C4-2B (cell line): ENCODE results near the gene RFWD3.

Experiments used
- ZFX ChIP-seq: fragments of 450-650 bp; IDR thresholded peaks from 2 replicates; pipeline ENCODE4 v1.6.1; 2017
- TF ChIP-seq, protein P1 (sequence below): fragments of 450-650 bp; conservative IDR thresholded peaks from 2 replicates; pipeline ENCODE4 v1.5.1; 2017; ENCODE audit warnings: mild to moderate bottlenecking

DNA sequence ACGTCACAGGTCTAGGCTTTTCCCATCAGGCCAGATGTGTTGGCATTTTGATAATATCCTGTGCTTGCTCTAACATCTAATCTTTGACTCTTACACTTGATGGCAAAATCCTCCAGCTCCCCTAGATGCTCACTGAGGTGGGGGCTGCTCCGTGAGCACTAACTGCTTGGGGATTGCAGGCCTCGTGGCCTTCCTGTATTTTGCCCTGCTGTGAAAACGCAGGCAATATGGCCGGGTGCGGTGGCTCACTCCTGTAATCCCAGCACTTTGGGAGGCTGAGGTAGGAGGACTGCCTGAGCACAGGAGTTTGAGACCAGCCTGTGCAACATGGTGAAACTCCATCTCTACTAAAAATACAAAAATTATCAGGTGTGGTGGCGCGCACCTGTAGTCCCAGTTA is 43.7 kb upstream of the RFWD3 start:
- TF ChIP-seq, protein P1, sequence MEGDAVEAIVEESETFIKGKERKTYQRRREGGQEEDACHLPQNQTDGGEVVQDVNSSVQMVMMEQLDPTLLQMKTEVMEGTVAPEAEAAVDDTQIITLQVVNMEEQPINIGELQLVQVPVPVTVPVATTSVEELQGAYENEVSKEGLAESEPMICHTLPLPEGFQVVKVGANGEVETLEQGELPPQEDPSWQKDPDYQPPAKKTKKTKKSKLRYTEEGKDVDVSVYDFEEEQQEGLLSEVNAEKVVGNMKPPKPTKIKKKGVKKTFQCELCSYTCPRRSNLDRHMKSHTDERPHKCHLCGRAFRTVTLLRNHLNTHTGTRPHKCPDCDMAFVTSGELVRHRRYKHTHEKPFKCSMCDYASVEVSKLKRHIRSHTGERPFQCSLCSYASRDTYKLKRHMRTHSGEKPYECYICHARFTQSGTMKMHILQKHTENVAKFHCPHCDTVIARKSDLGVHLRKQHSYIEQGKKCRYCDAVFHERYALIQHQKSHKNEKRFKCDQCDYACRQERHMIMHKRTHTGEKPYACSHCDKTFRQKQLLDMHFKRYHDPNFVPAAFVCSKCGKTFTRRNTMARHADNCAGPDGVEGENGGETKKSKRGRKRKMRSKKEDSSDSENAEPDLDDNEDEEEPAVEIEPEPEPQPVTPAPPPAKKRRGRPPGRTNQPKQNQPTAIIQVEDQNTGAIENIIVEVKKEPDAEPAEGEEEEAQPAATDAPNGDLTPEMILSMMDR: no peak
- TF ChIP-seq ZFX: no peak
